K562 (cell line): Measurements from ENCODE around the gene OR10H3. TPM values are rescaled to one million over a fixed set of nuclear protein-coding genes. Genes with fewer than 3 reads are reported as not detected.

Experiments used
- ATAC-seq: fragments of 200-7000 bp; cut with Tn5 transposase; 3 replicates; pipeline ENCODE4 v1.9.1; 2020; ENCODE audit warnings: moderate library complexity
- BruUV-seq: library from RNA; stranded (reverse); fragments of 400-500 nt; replicated peaks from 2 replicates; lab custom pipeline; 2021; lab: Mats Ljungman, UMichigan
- CTCF ChIA-PET: fragments of 300-600 bp; formaldehyde crosslinking; extraction: SDS; loops from one replicate; lab custom pipeline; 2021; ENCODE audit warnings: low intra/inter-chr PET ratio; lab: Yijun Ruan, JAX
- POLR2A ChIA-PET: fragments of 300-600, 350-650 bp; sonication (Branson Sonifier 250); formaldehyde crosslinking; extraction: SDS; loops from one replicate; lab custom pipeline; 2021; ENCODE audit warnings: antibody characterized with exemption, inconsistent platforms; lab: Yijun Ruan, JAX
- DNase-seq, 4 experiments: peaks; one replicate each; pipeline versions ENCODE4 v3.0.0 to v3.0.0-alpha.2; 2011 to 2018; ENCODE audit warnings: low spot score in 3 of 4, mixed read lengths in 3 of 4; ENCODE audit errors: extremely low read depth in 1 of 4
- FAIRE-seq: peaks from 2 replicates; lab custom pipeline; 2011; peaks lifted over from hg19 to GRCh38; lab: Jason Lieb, UNC
- H2AFZ ChIP-seq: 2 replicates; pipeline ENCODE4 v1.6.0; 2011; ENCODE audit warnings: low read depth, low read length, control low read depth, inconsistent platforms
- H3K27ac ChIP-seq: fragments of 200-600 bp; 3 replicates; pipeline ENCODE4 v1.8.0; 2011; ENCODE audit warnings: low read depth, mild to moderate bottlenecking, control low read depth, inconsistent platforms, low read length, moderate library complexity, mixed read lengths; ENCODE audit errors: extremely low read depth
- H3K27me3 ChIP-seq, 2 experiments: fragments of 300-600 bp in 1 of 2; 2 replicates in 1 of 2; 3 replicates in 1 of 2; pipeline versions ENCODE4 v1.6.0 to v1.8.0; 2011; ENCODE audit warnings: inconsistent platforms in 2 of 2, low read length in 2 of 2, mild to moderate bottlenecking in 1 of 2, mixed read lengths in 1 of 2, moderate library complexity in 1 of 2; ENCODE audit not compliant: control insufficient read depth in 2 of 2, insufficient read depth in 2 of 2
- H3K36me3 ChIP-seq: fragments of 300-600 bp; 3 replicates; pipeline ENCODE4 v1.8.0; 2011; ENCODE audit warnings: mild to moderate bottlenecking, low read length, inconsistent platforms; ENCODE audit not compliant: control insufficient read depth, insufficient read depth
- H3K4me1 ChIP-seq, 2 experiments: fragments of 200-600 bp in 1 of 2; replicated peaks in 1 of 2; 2 replicates in 1 of 2; 3 replicates in 1 of 2; pipeline versions ENCODE4 v1.5.1 to v1.8.0; 2011; ENCODE audit warnings: inconsistent platforms in 2 of 2, low read length in 2 of 2, mild to moderate bottlenecking in 1 of 2, mixed read lengths in 1 of 2, moderate library complexity in 1 of 2; ENCODE audit not compliant: control insufficient read depth in 2 of 2, insufficient read depth in 2 of 2
- H3K4me2 ChIP-seq: 2 replicates; pipeline ENCODE4 v1.6.1; 2011; ENCODE audit warnings: low read length, control low read depth, inconsistent platforms, mixed read lengths; ENCODE audit not compliant: insufficient read depth
- H3K4me3 ChIP-seq: fragments of 200-600 bp; sonication (generic), shearing (Covaris generic); 2 replicates; pipeline ENCODE4 v1.5.1; 2016; ENCODE audit warnings: control low read depth, inconsistent platforms
- H3K79me2 ChIP-seq: fragments of 200-600 bp; 3 replicates; pipeline ENCODE4 v1.8.0; 2011; ENCODE audit warnings: low read length, inconsistent platforms; ENCODE audit not compliant: control insufficient read depth, insufficient read depth
- H3K9ac ChIP-seq, 2 experiments: 2 replicates each; pipeline versions ENCODE4 v1.6.0 to v1.6.1; 2011; ENCODE audit warnings: low read depth in 2 of 2, low read length in 2 of 2, control low read depth in 1 of 2, inconsistent platforms in 1 of 2, mild to moderate bottlenecking in 1 of 2, mixed read lengths in 1 of 2; ENCODE audit not compliant: insufficient read depth in 1 of 2
- H3K9me1 ChIP-seq: one replicate; pipeline ENCODE4 v1.6.0; 2011; ENCODE audit warnings: inconsistent platforms, mild to moderate bottlenecking, low read length, moderate library complexity; ENCODE audit not compliant: control insufficient read depth, insufficient read depth
- H3K9me3 ChIP-seq: replicated peaks from 2 replicates; pipeline ENCODE4 v1.5.1; 2011; ENCODE audit warnings: low read depth, low read length, inconsistent platforms; ENCODE audit not compliant: control insufficient read depth, insufficient read depth
- H4K20me1 ChIP-seq: replicated peaks from 2 replicates; pipeline ENCODE4 v1.6.1; 2011; ENCODE audit warnings: low read length, inconsistent platforms, mixed read lengths; ENCODE audit not compliant: control insufficient read depth, insufficient read depth
- ATF6 ChIP-seq: sonication (generic); formaldehyde crosslinking; IDR thresholded peaks from 2 replicates; pipeline ENCODE4 v1.4.0; 2020; ENCODE audit warnings: mild to moderate bottlenecking, missing genetic modification reagents
- DEAF1 ChIP-seq: fragments of 450-650 bp; formaldehyde crosslinking; IDR thresholded peaks from 2 replicates; pipeline ENCODE4 v1.4.0; 2020; ENCODE audit warnings: mild to moderate bottlenecking, moderate library complexity
- E2F8 ChIP-seq: fragments of 450-650 bp; IDR thresholded peaks from 2 replicates; pipeline ENCODE4 v1.7.1; 2018; ENCODE audit warnings: mild to moderate bottlenecking, low read depth; ENCODE audit not compliant: partially characterized antibody
- HNRNPLL ChIP-seq: fragments of 200-400 bp; formaldehyde crosslinking; IDR thresholded peaks from 2 replicates; pipeline ENCODE4 v1.6.1; 2017; ENCODE audit warnings: low read length, low read depth, mild to moderate bottlenecking; ENCODE audit not compliant: poor library complexity, severe bottlenecking
- KAT2B ChIP-seq: IDR thresholded peaks from one replicate; pipeline ENCODE4 v1.6.1; 2012; ENCODE audit warnings: low read depth, mild to moderate bottlenecking, control low read depth, inconsistent platforms, low read length, moderate library complexity
- KDM5B ChIP-seq: fragments of 200-600 bp; sonication (generic); IDR thresholded peaks from 2 replicates; pipeline ENCODE4 v1.6.1; 2012; ENCODE audit warnings: low read depth, mild to moderate bottlenecking, moderate library complexity, low read length, control low read depth, inconsistent platforms; ENCODE audit not compliant: insufficient replicate concordance
- OTX1 ChIP-seq: fragments of 450-650 bp; formaldehyde crosslinking; IDR thresholded peaks from 2 replicates; pipeline ENCODE4 v1.4.0; 2022; ENCODE audit warnings: mild to moderate bottlenecking
- TARDBP ChIP-seq: fragments of 450-650 bp; IDR thresholded peaks from 2 replicates; pipeline ENCODE4 v1.6.1; 2016
- ZNF263 ChIP-seq: sonication (generic); formaldehyde crosslinking; IDR thresholded peaks from 2 replicates; pipeline ENCODE4 v1.8.0; 2022; ENCODE audit warnings: mild to moderate bottlenecking, missing genetic modification reagents, borderline replicate concordance
- ZNF79 ChIP-seq: fragments of 250-450 bp; sonication (Bioruptor Pico); IDR thresholded peaks from 2 replicates; pipeline ENCODE4 v1.4.0; 2020; ENCODE audit warnings: low read depth, mild to moderate bottlenecking, moderate library complexity
- WGBS: fragments of 100-300 bp; shearing (Covaris generic); methylation state at CpG from one replicate; pipeline ENCODE4 v1.1.6; 2016; ENCODE audit warnings: low coverage, mixed read lengths; ENCODE audit not compliant: insufficient coverage; ENCODE audit errors: missing lambda C conversion rate; 5-methylcytosine and 5-hydroxymethylcytosine counted together
- in situ Hi-C: fragments of 300-500 bp; cut with MboI; formaldehyde crosslinking; loops from 4 replicates; pipeline ENCODE4 v1.15.0; 2018; ENCODE audit warnings: inconsistent platforms, mixed read lengths
- intact Hi-C: fragments of 100-400 bp; cut with micrococcal nuclease; formaldehyde crosslinking; loops from 2 replicates; pipeline ENCODE4 v1.14.2; 2022
- polyA plus RNA-seq, 8 experiments: library from polyadenylated mRNA; depleted of rRNA in 4 of 8; stranded (reverse) in 5 of 8; unstranded in 3 of 8; fragments of >200 nt; fragmentation: Nextera tagmentation in 2 of 8; fragmentation: Illumina TruSeq in 1 of 8; extraction: Ambion mirVana in 2 of 8; extraction: Trizol in 1 of 8; gene quantifications; 2 replicates each; pipeline versions ENCODE4 v1.2.1 to v1.2.3, GENCODE V29; 2011 to 2014; ENCODE audit warnings: inconsistent platforms in 1 of 8, missing spikeins in 1 of 8
- total RNA-seq, 7 experiments: library from RNA; depleted of rRNA in 6 of 7; stranded (reverse); fragments of >200 nt in 6 of 7; fragmentation: Illumina TruSeq in 2 of 7; extraction: Trizol in 2 of 7; gene quantifications; 2 replicates each; pipeline versions ENCODE4 v1.2.1 to v1.2.3, GENCODE V29; 2011 to 2021; ENCODE audit warnings: low replicate concordance in 1 of 7

The OR10H3 gene
- total and polyA plus RNA-seq, 9 of the 15 experiments (the other 6 are each of a cell fraction or from before 2014, with no cell fraction given): not detected

GRCh38 chr19:15787611-15788155 is 49.9 kb downstream of the OR10H3 start, which contains the start of gene OR10H5 (continued):
- TF ChIP-seq ATF6 (CRISPR knock-in tag) (no peak), KAT2B (no peak), TARDBP (no peak)

GRCh38 chr19:15788594-15789270 is 50.9 kb downstream of the OR10H3 start:
- BruUV-seq: no TSS peak
- no peak overlapping the region for H3K4me2 ChIP-seq
- in situ Hi-C loops: no loop called here
- H3K36me3 ChIP-seq: no peaks in the 10 kb centered on the region
- no peaks in the 10 kb centered on the region for H3K9me1 ChIP-seq
- FAIRE-seq: no peak
- H3K9ac ChIP-seq: no peak overlapping the region
- no peak overlapping the region for H2AFZ ChIP-seq
- ATAC-seq: no peak
- H4K20me1 ChIP-seq: no peaks in the 10 kb centered on the region; the same call in 1 of the 2 replicates
- H3K4me3 ChIP-seq: no peak overlapping the region
- H3K79me2 ChIP-seq: no peaks in the 10 kb centered on the region
- ChIA-PET CTCF (no interaction called here), POLR2A (no interaction called here)
- DNase-seq: no peak
- no peak overlapping the region for H3K27ac ChIP-seq
- intact Hi-C loops: no loop called here
- no peaks in the 10 kb centered on the region for H3K4me1 ChIP-seq
- no peaks in the 10 kb centered on the region for H3K9me3 ChIP-seq
- 0% methylated on average over 4 of the region's 4 CpGs for WGBS
- H3K27me3 ChIP-seq: peaks cover 0 to 22% of the 10 kb centered on the region in 2 experiments; a peak in 3 of 5 replicates
- TF ChIP-seq OTX1 (CRISPR knock-in tag) (no peak), E2F8 (no peak), HNRNPLL (no peak), DEAF1 (no peak), ZNF79 (no peak), ZNF263 (CRISPR knock-in tag) (no peak), KDM5B (no peak)
